K562 (cell line): ENCODE data around the gene PSMD11. TPM values are rescaled to one million over a fixed set of nuclear protein-coding genes. Genes with fewer than 3 reads are reported as not detected.
A peak's percentile ranks its signal among the peaks of the same experiment; 100 is the strongest.

Experiments
- ATAC-seq: fragments of 200-7000 bp; cut with Tn5 transposase; 3 replicates; pipeline ENCODE4 v1.9.1; 2020; ENCODE audit warnings: moderate library complexity
- BruUV-seq: library from RNA; stranded (reverse); fragments of 400-500 nt; replicated peaks from 2 replicates; lab custom pipeline; 2021; lab: Mats Ljungman, UMichigan
- CTCF ChIA-PET: fragments of 300-600 bp; formaldehyde crosslinking; extraction: SDS; loops from one replicate; lab custom pipeline; 2021; ENCODE audit warnings: low intra/inter-chr PET ratio; lab: Yijun Ruan, JAX
- POLR2A ChIA-PET: fragments of 300-600, 350-650 bp; sonication (Branson Sonifier 250); formaldehyde crosslinking; extraction: SDS; loops from one replicate; lab custom pipeline; 2021; ENCODE audit warnings: antibody characterized with exemption, inconsistent platforms; lab: Yijun Ruan, JAX
- DNase-seq, 4 experiments: peaks; one replicate each; pipeline versions ENCODE4 v3.0.0 to v3.0.0-alpha.2; 2011 to 2018; ENCODE audit warnings: low spot score in 3 of 4, mixed read lengths in 3 of 4; ENCODE audit errors: extremely low read depth in 1 of 4
- FAIRE-seq: peaks from 2 replicates; lab custom pipeline; 2011; peaks lifted over from hg19 to GRCh38; lab: Jason Lieb, UNC
- H2AFZ ChIP-seq: 2 replicates; pipeline ENCODE4 v1.6.0; 2011; ENCODE audit warnings: low read depth, low read length, control low read depth, inconsistent platforms
- H3K27ac ChIP-seq: fragments of 200-600 bp; 3 replicates; pipeline ENCODE4 v1.8.0; 2011; ENCODE audit warnings: low read depth, mild to moderate bottlenecking, control low read depth, inconsistent platforms, low read length, moderate library complexity, mixed read lengths; ENCODE audit errors: extremely low read depth
- H3K27me3 ChIP-seq, 2 experiments: fragments of 300-600 bp in 1 of 2; 2 replicates in 1 of 2; 3 replicates in 1 of 2; pipeline versions ENCODE4 v1.6.0 to v1.8.0; 2011; ENCODE audit warnings: inconsistent platforms in 2 of 2, low read length in 2 of 2, mild to moderate bottlenecking in 1 of 2, mixed read lengths in 1 of 2, moderate library complexity in 1 of 2; ENCODE audit not compliant: control insufficient read depth in 2 of 2, insufficient read depth in 2 of 2
- H3K36me3 ChIP-seq: fragments of 300-600 bp; 3 replicates; pipeline ENCODE4 v1.8.0; 2011; ENCODE audit warnings: mild to moderate bottlenecking, low read length, inconsistent platforms; ENCODE audit not compliant: control insufficient read depth, insufficient read depth
- H3K4me1 ChIP-seq, 2 experiments: fragments of 200-600 bp in 1 of 2; replicated peaks in 1 of 2; 2 replicates in 1 of 2; 3 replicates in 1 of 2; pipeline versions ENCODE4 v1.5.1 to v1.8.0; 2011; ENCODE audit warnings: inconsistent platforms in 2 of 2, low read length in 2 of 2, mild to moderate bottlenecking in 1 of 2, mixed read lengths in 1 of 2, moderate library complexity in 1 of 2; ENCODE audit not compliant: control insufficient read depth in 2 of 2, insufficient read depth in 2 of 2
- H3K4me2 ChIP-seq: 2 replicates; pipeline ENCODE4 v1.6.1; 2011; ENCODE audit warnings: low read length, control low read depth, inconsistent platforms, mixed read lengths; ENCODE audit not compliant: insufficient read depth
- H3K4me3 ChIP-seq: fragments of 200-600 bp; sonication (generic), shearing (Covaris generic); 2 replicates; pipeline ENCODE4 v1.5.1; 2016; ENCODE audit warnings: control low read depth, inconsistent platforms
- H3K79me2 ChIP-seq: fragments of 200-600 bp; 3 replicates; pipeline ENCODE4 v1.8.0; 2011; ENCODE audit warnings: low read length, inconsistent platforms; ENCODE audit not compliant: control insufficient read depth, insufficient read depth
- H3K9ac ChIP-seq, 2 experiments: 2 replicates each; pipeline versions ENCODE4 v1.6.0 to v1.6.1; 2011; ENCODE audit warnings: low read depth in 2 of 2, low read length in 2 of 2, control low read depth in 1 of 2, inconsistent platforms in 1 of 2, mild to moderate bottlenecking in 1 of 2, mixed read lengths in 1 of 2; ENCODE audit not compliant: insufficient read depth in 1 of 2
- H3K9me1 ChIP-seq: one replicate; pipeline ENCODE4 v1.6.0; 2011; ENCODE audit warnings: inconsistent platforms, mild to moderate bottlenecking, low read length, moderate library complexity; ENCODE audit not compliant: control insufficient read depth, insufficient read depth
- H3K9me3 ChIP-seq: replicated peaks from 2 replicates; pipeline ENCODE4 v1.5.1; 2011; ENCODE audit warnings: low read depth, low read length, inconsistent platforms; ENCODE audit not compliant: control insufficient read depth, insufficient read depth
- H4K20me1 ChIP-seq: replicated peaks from 2 replicates; pipeline ENCODE4 v1.6.1; 2011; ENCODE audit warnings: low read length, inconsistent platforms, mixed read lengths; ENCODE audit not compliant: control insufficient read depth, insufficient read depth
- HMBOX1 ChIP-seq: sonication (generic); IDR thresholded peaks from 2 replicates; pipeline ENCODE4 v1.6.1; 2016
- POLR3G ChIP-seq: IDR thresholded peaks from 2 replicates; pipeline ENCODE4 v1.6.1; 2011; ENCODE audit not compliant: insufficient read length, insufficient replicate concordance; ENCODE audit errors: extremely low read depth
- PTBP1 ChIP-seq: fragments of 200-400 bp; formaldehyde crosslinking; IDR thresholded peaks from 2 replicates; pipeline ENCODE4 v1.6.1; 2017; ENCODE audit warnings: low read depth, low read length
- ZBTB1 ChIP-seq: sonication (generic); formaldehyde crosslinking; IDR thresholded peaks from 2 replicates; pipeline ENCODE4 v1.8.1; 2023; ENCODE audit warnings: missing genetic modification reagents, low read depth, mild to moderate bottlenecking, borderline replicate concordance
- ZNF140 ChIP-seq: fragments of 250-450 bp; sonication (Bioruptor Pico); IDR thresholded peaks from 2 replicates; pipeline ENCODE4 v1.8.0; 2021; ENCODE audit warnings: moderate library complexity, mild to moderate bottlenecking, inconsistent platforms
- ZNF592 ChIP-seq: fragments of 450-650 bp; IDR thresholded peaks from 2 replicates; pipeline ENCODE4 v1.6.1; 2017; ENCODE audit warnings: antibody characterized with exemption, mild to moderate bottlenecking
- ZNF639 ChIP-seq, 2 experiments: fragments of 200-800 bp in 1 of 2; sonication (Bioruptor generic) in 1 of 2; sonication (generic) in 1 of 2; formaldehyde crosslinking in 1 of 2; IDR thresholded peaks in 1 of 2; conservative IDR thresholded peaks in 1 of 2; 2 replicates each; pipeline versions ENCODE4 v1.5.0 to v1.6.1; 2016 to 2020; ENCODE audit warnings: missing compliant biosample characterization in 1 of 2, missing genetic modification characterization in 1 of 2, missing genetic modification reagents in 1 of 2
- WGBS: fragments of 100-300 bp; shearing (Covaris generic); methylation state at CpG from one replicate; pipeline ENCODE4 v1.1.6; 2016; ENCODE audit warnings: low coverage, mixed read lengths; ENCODE audit not compliant: insufficient coverage; ENCODE audit errors: missing lambda C conversion rate; 5-methylcytosine and 5-hydroxymethylcytosine counted together
- in situ Hi-C: fragments of 300-500 bp; cut with MboI; formaldehyde crosslinking; loops from 4 replicates; pipeline ENCODE4 v1.15.0; 2018; ENCODE audit warnings: inconsistent platforms, mixed read lengths
- intact Hi-C: fragments of 100-400 bp; cut with micrococcal nuclease; formaldehyde crosslinking; loops from 2 replicates; pipeline ENCODE4 v1.14.2; 2022
- polyA plus RNA-seq, 8 experiments: library from polyadenylated mRNA; depleted of rRNA in 4 of 8; stranded (reverse) in 5 of 8; unstranded in 3 of 8; fragments of >200 nt; fragmentation: Nextera tagmentation in 2 of 8; fragmentation: Illumina TruSeq in 1 of 8; extraction: Ambion mirVana in 2 of 8; extraction: Trizol in 1 of 8; gene quantifications; 2 replicates each; pipeline versions ENCODE4 v1.2.1 to v1.2.3, GENCODE V29; 2011 to 2014; ENCODE audit warnings: inconsistent platforms in 1 of 8, missing spikeins in 1 of 8
- total RNA-seq, 7 experiments: library from RNA; depleted of rRNA in 6 of 7; stranded (reverse); fragments of >200 nt in 6 of 7; fragmentation: Illumina TruSeq in 2 of 7; extraction: Trizol in 2 of 7; gene quantifications; 2 replicates each; pipeline versions ENCODE4 v1.2.1 to v1.2.3, GENCODE V29; 2011 to 2021; ENCODE audit warnings: low replicate concordance in 1 of 7

Gene PSMD11
- total and polyA plus RNA-seq, 9 of the 15 experiments (the other 6 are each of a cell fraction or from before 2014, with no cell fraction given) = 104 to 378 (median 158) TPM

GRCh38 chr17:32484628-32485027 lies 40.3 kb downstream of the PSMD11 start (continued):
- TF ChIP-seq ZNF639 (CRISPR knock-in tag; conservative IDR thresholded peaks at IDR 0.05 in 1 of 2, IDR thresholded peaks at IDR 0.05 in 1 of 2) = no peak

GRCh38 chr17:32485261-32486110 lies 41.2 kb downstream of the PSMD11 start:
- peaks cover 10% of the 10 kb centered on the region; the same call in 1 of the 2 replicates for H4K20me1 ChIP-seq
- peaks cover 17% of the 10 kb centered on the region; the same call in 2 of the 3 replicates for H3K79me2 ChIP-seq
- peak overlapping the region; percentile 62 to 91 for H3K9ac ChIP-seq
- ChIA-PET POLR2A (interaction anchor here (0.6 to 2.5 kb wide), 4 partner anchors 11 to 307 kb away, joined by 3 to 9 read pairs (median 4); no protein-coding TSS in a partner anchor), CTCF (no interaction called here)
- peak; percentile 79 for FAIRE-seq
- no peak for ATAC-seq
- peaks cover 11 to 45% of the 10 kb centered on the region in 2 experiments; a peak in 4 of 5 replicates for H3K4me1 ChIP-seq
- peak in 1 of 4 experiments; percentile 20 for DNase-seq
- H3K27me3 ChIP-seq = no peaks in the 10 kb centered on the region
- H3K4me3 ChIP-seq = no peak overlapping the region
- in situ Hi-C loops = no loop called here
- H2AFZ ChIP-seq = peak overlapping the region; percentile 91
- WGBS = 55% methylated on average over 12 of the region's 12 CpGs
- peak overlapping the region; percentile 78 for H3K27ac ChIP-seq
- intact Hi-C loops = loop anchor here (10.0 kb wide), 1 partner anchor 169 kb away; no protein-coding TSS in a partner anchor
- H3K9me1 ChIP-seq = no peaks in the 10 kb centered on the region
- no TSS peak for BruUV-seq
- peak overlapping the region; percentile 61; the same call in 1 of the 2 replicates for H3K4me2 ChIP-seq
- H3K36me3 ChIP-seq = peaks cover 57% of the 10 kb centered on the region; the same call in 2 of the 3 replicates
- no peaks in the 10 kb centered on the region for H3K9me3 ChIP-seq
- TF ChIP-seq ZNF140 (CRISPR knock-in tag) = no peak
- TF ChIP-seq POLR3G = no peak
- peak; percentile 47; the same call in 1 of the 2 replicates for TF ChIP-seq HMBOX1
- TF ChIP-seq ZNF592 = no peak
- TF ChIP-seq PTBP1 = no peak
- TF ChIP-seq ZBTB1 = no peak
